GM08714 (cell line): ENCODE measurements around the gene SFXN5.

Experiments used
- H3K4me3 ChIP-seq: fragments of 200-500 bp; sonication (Bioruptor generic); 2 replicates; pipeline ENCODE4 v1.5.1; 2014; ENCODE audit warnings: mild to moderate bottlenecking, low read length, inconsistent platforms
- ZNF274 ChIP-seq: IDR thresholded peaks from 2 replicates; pipeline ENCODE4 v1.6.1; 2012; ENCODE audit warnings: mild to moderate bottlenecking, low read depth, low read length

The SFXN5 gene

GRCh38 chr2:73018188-73018825 is 53.2 kb downstream of the SFXN5 start:
- no peak for TF ChIP-seq ZNF274
- H3K4me3 ChIP-seq: no peak overlapping the region

DNA sequence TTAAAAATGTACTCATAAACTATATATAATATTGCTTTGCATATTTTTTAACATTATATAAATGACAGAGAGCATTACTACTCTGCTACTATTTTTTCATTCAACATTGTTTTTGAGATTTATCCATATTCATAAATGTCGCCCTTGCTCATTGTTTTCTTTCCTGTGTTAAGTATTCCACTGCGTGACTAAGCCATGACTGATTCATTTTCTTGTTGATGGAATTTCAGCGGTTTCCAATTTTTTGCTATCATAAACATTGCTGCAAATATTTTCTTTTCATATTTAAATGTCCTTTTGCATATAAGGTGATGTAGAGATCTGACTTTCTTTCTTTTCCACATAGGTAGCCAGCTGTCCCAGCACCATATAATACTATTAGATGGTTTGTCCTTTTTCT is 57.6 kb downstream of the SFXN5 start:
- no peak for TF ChIP-seq ZNF274

DNA sequence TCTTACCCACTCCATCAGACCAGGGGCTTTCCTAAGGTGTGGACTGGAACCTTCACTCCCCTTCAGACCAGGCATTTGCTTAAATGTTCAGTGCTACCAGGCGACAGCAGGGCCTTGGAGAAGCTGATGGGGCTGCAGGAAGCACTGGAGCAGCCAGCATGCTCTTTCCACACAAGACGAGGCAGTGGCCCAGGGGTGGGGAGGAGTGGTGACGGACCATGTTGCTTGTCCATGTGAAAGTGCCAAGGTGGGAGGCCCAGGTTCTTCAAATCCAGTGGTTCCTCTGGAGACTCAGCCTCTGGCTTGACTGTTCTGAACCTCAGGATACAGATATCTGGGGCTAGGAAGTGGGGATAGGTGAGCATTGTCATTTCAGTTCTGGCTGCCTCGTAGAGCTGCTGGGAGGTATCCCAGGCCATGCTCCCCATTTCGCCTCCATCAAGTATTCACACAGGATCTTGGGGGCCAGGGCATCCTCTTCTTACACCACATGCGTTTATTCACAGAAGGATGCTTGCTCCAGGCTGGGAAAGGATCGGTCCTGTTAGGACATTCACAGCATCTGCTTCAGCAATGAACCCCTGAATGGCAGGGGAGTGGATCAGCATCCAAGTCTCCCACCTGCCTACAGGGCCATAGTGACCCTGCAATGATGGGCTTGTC is 62.2 kb downstream of the SFXN5 start:
- TF ChIP-seq ZNF274: no peak
- H3K4me3 ChIP-seq: no peak overlapping the region

More for the DNA sequence above, 57.6 kb downstream of the SFXN5 start:
- H3K4me3 ChIP-seq: no peak overlapping the region

DNA sequence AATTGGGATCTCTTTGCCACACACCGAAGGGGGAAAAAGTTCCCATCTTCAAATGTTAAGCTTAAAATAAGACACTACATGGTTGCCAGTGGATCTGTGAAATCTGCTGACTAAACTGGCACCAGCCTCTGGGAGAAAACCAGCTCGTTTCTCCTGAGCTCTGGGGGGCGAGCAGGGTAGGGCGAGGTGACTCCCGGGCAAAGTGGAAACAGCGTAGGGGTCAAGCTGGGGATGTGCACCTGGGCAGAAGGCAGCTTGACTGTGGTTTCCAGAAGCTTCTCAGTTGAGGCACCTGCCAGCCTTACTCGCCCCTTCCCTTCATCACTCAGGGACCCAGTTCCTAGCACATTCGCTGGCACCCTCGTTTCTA is 62.8 kb downstream of the SFXN5 start:
- no peak for TF ChIP-seq ZNF274
- no peak overlapping the region for H3K4me3 ChIP-seq

GRCh38 chr2:73007991-73008765 is 63.3 kb downstream of the SFXN5 start:
- no peak overlapping the region for H3K4me3 ChIP-seq
- TF ChIP-seq ZNF274: no peak

DNA sequence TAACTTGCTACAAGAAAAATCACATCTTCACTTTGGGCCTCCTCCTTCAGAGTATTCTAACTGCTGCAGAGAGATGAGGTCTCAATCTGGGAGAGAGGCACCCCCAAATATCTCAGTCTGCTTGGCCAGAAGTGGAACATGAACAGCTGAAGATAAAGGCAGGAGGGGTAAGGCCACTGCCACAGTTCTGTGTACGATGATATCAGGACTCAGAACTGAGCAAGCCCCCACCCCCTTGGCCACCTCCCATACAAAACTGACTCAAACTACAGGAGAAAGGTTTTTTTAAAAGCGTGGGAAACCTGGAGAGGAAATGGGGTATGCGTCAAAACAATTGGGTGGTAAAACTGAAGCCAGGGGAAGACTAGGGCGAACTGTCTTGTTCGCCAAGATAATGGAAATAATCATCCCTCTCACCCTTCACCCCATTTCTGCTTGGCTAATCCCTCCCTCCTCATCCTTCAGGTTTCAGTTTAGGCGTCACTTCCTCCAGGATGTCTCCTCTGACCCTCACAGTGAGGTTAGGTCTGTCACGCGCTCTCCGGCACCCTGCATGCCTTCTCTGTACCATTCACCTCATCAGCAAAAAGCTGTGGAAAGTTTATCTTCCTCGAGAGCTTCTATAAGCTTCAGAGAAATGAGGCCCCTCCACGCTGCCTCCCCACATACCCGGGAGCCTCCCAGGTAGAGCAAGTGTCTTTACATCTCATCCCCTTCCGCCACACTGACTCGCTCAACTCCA is 64.4 kb downstream of the SFXN5 start:
- no peak for TF ChIP-seq ZNF274

DNA sequence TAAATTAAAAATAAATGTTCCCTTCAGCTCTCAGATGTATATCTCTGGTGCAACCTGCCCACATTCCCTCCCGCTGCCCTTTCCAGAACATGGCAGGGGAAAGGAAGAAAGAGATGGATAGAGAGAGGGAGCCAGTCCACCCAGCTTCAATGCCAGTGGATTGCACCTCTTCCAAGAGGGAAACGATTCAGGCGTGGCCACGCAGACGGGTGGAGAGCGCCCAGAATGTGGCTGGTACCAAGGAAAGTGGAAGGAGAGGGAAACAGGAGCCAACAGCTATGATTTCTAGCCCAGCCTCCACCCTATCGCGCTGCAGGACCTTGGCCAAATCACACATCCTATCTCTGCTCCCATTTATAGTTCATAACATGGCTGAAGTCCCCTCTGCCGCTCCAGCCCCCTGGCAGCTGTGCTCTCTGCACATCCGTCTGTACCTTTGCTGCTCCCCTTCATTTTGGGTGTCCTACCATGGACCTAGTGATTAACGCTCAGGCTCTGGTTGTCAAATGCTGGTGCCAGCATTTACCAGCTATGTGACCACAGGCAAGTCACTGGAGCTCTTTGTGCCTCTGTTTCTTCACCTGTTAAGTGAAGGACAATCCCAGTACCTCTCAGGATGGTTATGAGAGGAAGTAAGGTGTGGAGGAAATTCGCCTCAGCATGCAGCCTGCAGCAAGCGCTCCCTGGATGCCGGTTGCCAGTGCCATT is 66.5 kb downstream of the SFXN5 start:
- TF ChIP-seq ZNF274: no peak
- no peak overlapping the region for H3K4me3 ChIP-seq

More for the DNA sequence above, 64.4 kb downstream of the SFXN5 start:
- H3K4me3 ChIP-seq: no peak overlapping the region

GRCh38 chr2:73004466-73004865 is 67.0 kb downstream of the SFXN5 start:
- H3K4me3 ChIP-seq: no peak overlapping the region
- TF ChIP-seq ZNF274: no peak

GRCh38 chr2:73003027-73003426 is 68.5 kb downstream of the SFXN5 start:
- no peak for TF ChIP-seq ZNF274

GRCh38 chr2:73000808-73001570 is 70.5 kb downstream of the SFXN5 start:
- TF ChIP-seq ZNF274: no peak
- H3K4me3 ChIP-seq: no peak overlapping the region

More at GRCh38 chr2:73003027-73003426, 68.5 kb downstream of the SFXN5 start:
- H3K4me3 ChIP-seq: no peak overlapping the region

DNA sequence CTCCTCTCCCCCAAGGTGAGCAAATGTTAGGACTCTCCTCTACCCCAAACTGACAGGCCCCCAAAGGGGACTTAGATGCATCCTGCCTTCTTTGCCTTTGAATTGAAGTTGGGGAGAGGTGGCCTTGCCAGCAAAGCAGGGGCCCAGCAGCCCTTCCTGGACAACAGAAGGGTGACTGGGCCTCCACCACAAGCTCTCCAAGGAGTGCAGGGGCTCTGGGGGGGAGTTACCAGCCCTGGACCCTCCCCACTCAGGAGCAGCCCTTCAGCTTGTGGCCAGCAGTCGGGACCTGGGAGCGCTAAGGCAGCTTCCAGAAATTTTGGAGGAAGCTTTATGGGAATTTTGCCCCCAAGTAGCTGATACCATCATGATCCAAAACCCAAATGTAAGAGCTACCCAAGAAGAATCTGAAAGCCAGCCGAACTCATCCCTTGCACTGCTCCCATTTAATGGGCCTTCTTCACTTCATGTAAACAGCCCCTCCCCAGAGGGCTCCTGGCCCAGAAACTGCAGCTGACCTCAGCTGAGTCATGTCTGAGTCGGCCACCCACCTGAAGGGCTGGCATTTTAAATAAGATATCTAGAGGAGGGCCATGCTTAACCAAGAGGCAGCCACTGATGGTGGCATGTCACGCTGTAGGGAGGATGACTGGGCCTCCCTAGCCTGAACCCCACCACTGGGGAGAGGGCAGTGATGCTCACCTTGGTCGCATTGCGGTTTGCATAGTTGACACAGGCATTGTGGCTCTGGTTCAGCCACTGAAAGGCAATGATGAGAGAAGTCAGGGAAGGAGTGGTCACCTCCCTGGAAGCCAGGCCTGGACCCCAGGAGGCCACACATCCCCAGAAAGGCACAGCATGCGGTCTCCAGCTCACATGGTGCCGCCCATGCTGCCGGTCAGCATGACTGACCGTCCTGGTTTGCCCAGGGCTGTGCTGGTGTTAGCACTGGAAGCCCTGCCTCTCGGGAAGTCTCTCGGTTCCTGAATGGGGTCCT is 71.5 kb downstream of the SFXN5 start:
- H3K4me3 ChIP-seq: no peak overlapping the region

GRCh38 chr2:72998724-72999123 is 72.8 kb downstream of the SFXN5 start:
- no peak overlapping the region for H3K4me3 ChIP-seq
- TF ChIP-seq ZNF274: no peak

More for the DNA sequence above, 71.5 kb downstream of the SFXN5 start:
- TF ChIP-seq ZNF274: no peak
